22Rv1 (cell line): ENCODE measurements around the gene WFDC2.

Source experiments
- CTCF ChIP-seq: fragments of 450-650 bp; IDR thresholded peaks from 2 replicates; pipeline ENCODE4 v1.5.1; 2017; ENCODE audit warnings: mild to moderate bottlenecking
- ZFX ChIP-seq: fragments of 450-650 bp; IDR thresholded peaks from 2 replicates; pipeline ENCODE4 v1.6.1; 2017; ENCODE audit warnings: antibody characterized with exemption, borderline replicate concordance

GRCh38 chr20:45500022-45500421, 30.5 kb downstream of the WFDC2 start:
- TF ChIP-seq CTCF = no peak
- TF ChIP-seq ZFX = no peak
